Smooth muscle cell of the brain vasculature (primary cell): ENCODE results near the gene GPR143.
"Not testable (repeated sequence)": the region's sequence is repeated elsewhere in the genome, so short reads cannot be mapped to it uniquely, and the experiment has no call there.

Source experiments
- DNase-seq: peaks from one replicate; pipeline ENCODE4 v3.0.0-alpha.2; 2012; ENCODE audit warnings: low read depth, low spot score

GPR143 gene

GRCh38 chrX:9765737-9766097 lies at the start of gene GPR143:
GPR143 (minus strand) TSS chrX:9765847; CDS start chrX:9765817, 30 bp downstream.
- DNase-seq = no peak

- not testable (repeated sequence) for DNase-seq
Measured at GRCh38 chrX:9811086-9811485, 45.4 kb upstream of the GPR143 start.

GRCh38 chrX:9809876-9810275 lies 44.2 kb upstream of the GPR143 start:
- not testable (repeated sequence) for DNase-seq

GRCh38 chrX:9807355-9808182 lies 41.9 kb upstream of the GPR143 start:
- no peak for DNase-seq

GRCh38 chrX:9805956-9806355 lies 40.3 kb upstream of the GPR143 start:
- no peak for DNase-seq

- no peak for DNase-seq
Measured at GRCh38 chrX:9804444-9804843, 38.8 kb upstream of the GPR143 start.

- no peak for DNase-seq
Measured at GRCh38 chrX:9802737-9803136, 37.1 kb upstream of the GPR143 start.

- DNase-seq = no peak
Measured at GRCh38 chrX:9797384-9798360, 32.0 kb upstream of the GPR143 start.

- DNase-seq = no peak
Measured at GRCh38 chrX:9794495-9794894, 28.8 kb upstream of the GPR143 start.

- DNase-seq = no peak
Measured at GRCh38 chrX:9790866-9791265, 25.2 kb upstream of the GPR143 start.

GRCh38 chrX:9789555-9789954 lies 23.9 kb upstream of the GPR143 start:
- no peak for DNase-seq

- DNase-seq = peak; percentile 10
Measured at GRCh38 chrX:9788911-9789310, 23.3 kb upstream of the GPR143 start.

- no peak for DNase-seq
Measured at GRCh38 chrX:9786798-9787635, 21.4 kb upstream of the GPR143 start.

- no peak for DNase-seq
Measured at GRCh38 chrX:9785944-9786797, 20.5 kb upstream of the GPR143 start, which contains the start of gene SHROOM2. SHROOM2 (plus strand) TSS chrX:9786429; CDS start chrX:9786546, 117 bp downstream.

- no peak for DNase-seq
Measured at GRCh38 chrX:9785254-9785943, 19.8 kb upstream of the GPR143 start.

- DNase-seq = no peak
Measured at GRCh38 chrX:9784332-9784731, 18.7 kb upstream of the GPR143 start.

- no peak for DNase-seq
Measured at GRCh38 chrX:9781941-9782340, 16.3 kb upstream of the GPR143 start.

GRCh38 chrX:9775930-9776329 lies 10.3 kb upstream of the GPR143 start:
- no peak for DNase-seq

GRCh38 chrX:9772943-9773342 lies 7.3 kb upstream of the GPR143 start:
- DNase-seq = no peak

GRCh38 chrX:9770319-9770718 lies 4.7 kb upstream of the GPR143 start:
- DNase-seq = no peak
